ENCODE measurements around the gene JAML.

JAML gene

GRCh38 chr11:118148856-118149255, 76.0 kb downstream of the JAML start:
- no peak overlapping the region for H3K14ac ChIP-seq (ENCODE audit: low read length in 2 of 2)
- H2BK120ac ChIP-seq (ENCODE audit: low read depth, low read length): no peak overlapping the region
- H3K23ac ChIP-seq (ENCODE audit: low read length in 2 of 2): no peak overlapping the region
- no peak overlapping the region for H2AK5ac ChIP-seq (ENCODE audit: low read length, severe bottlenecking)
- no peak for DNase-seq
- no peak overlapping the region for H3K4ac ChIP-seq (ENCODE audit: low read depth in 1 of 2, low read length in 2 of 2)
- no peaks in the 10 kb centered on the region for H3K79me1 ChIP-seq (replicated peaks; ENCODE audit: low read length, poor library complexity, severe bottlenecking)
- no peak overlapping the region for H3K27ac ChIP-seq (ENCODE audit: low read length, poor library complexity, severe bottlenecking)
- H4K91ac ChIP-seq (ENCODE audit: low read length): no peak overlapping the region
- no peaks in the 10 kb centered on the region for H3K36me3 ChIP-seq (ENCODE audit: control insufficient read depth in 1 of 2, insufficient read depth in 2 of 2, low read depth in 1 of 2, low read length in 2 of 2)
- no peaks in the 10 kb centered on the region for H3K9me3 ChIP-seq (ENCODE audit: control insufficient read depth, low read length)
- H3K4me1 ChIP-seq (ENCODE audit: control insufficient read depth, insufficient read depth, low read depth, low read length): peaks cover 21% of the 10 kb centered on the region
- H3K9ac ChIP-seq (ENCODE audit: low read length): no peak overlapping the region
- no peak overlapping the region for H2BK5ac ChIP-seq (ENCODE audit: low read depth, low read length, poor library complexity, severe bottlenecking)
- H3K27me3 ChIP-seq (ENCODE audit: control insufficient read depth in 1 of 2, insufficient read depth in 1 of 2, low read length in 2 of 2): peaks cover 89 to 98% of the 10 kb centered on the region in 2 experiments
- 100% methylated on average over 1 of the region's 2 CpGs for WGBS
- H2AFZ ChIP-seq (ENCODE audit: low read depth, low read length): no peak overlapping the region
- no peak overlapping the region for H3K18ac ChIP-seq (ENCODE audit: low read depth in 1 of 2, low read length in 2 of 2)
- no peak overlapping the region for H4K8ac ChIP-seq (ENCODE audit: low read length)
- no peak overlapping the region for H3K4me2 ChIP-seq (ENCODE audit: low read length, poor library complexity, severe bottlenecking)
- H3K4me3 ChIP-seq (ENCODE audit: insufficient read depth in 1 of 2, low read depth in 1 of 2, low read length in 2 of 2): no peak overlapping the region
- H2BK12ac ChIP-seq (ENCODE audit: low read length in 2 of 2): no peak overlapping the region
- no peak overlapping the region for H2BK15ac ChIP-seq (ENCODE audit: low read depth, poor library complexity, severe bottlenecking)

DNA sequence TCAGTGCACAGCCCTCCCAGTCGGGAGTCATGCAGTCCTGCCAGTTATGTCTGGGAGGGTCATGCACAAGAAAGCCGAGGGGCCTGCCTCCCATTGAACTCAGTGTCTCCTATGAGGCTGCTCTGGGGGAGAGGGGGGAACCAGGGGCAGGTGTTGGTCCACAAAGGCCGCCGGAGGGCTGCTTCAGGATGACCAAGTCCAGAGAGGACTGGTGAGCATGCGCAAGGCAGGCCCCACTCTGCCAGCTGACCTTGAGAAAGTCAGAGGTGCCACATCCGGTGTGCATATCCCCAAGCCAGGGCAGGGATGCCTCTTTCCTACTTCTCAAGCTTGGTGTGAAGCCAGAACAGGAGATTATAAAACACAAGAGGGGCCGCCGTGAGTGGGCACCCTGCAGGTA, 76.6 kb downstream of the JAML start:
- Histone ChIP-seq H4K8ac (ENCODE audit: low read length) (no peak overlapping the region), H2AK5ac (ENCODE audit: low read length, severe bottlenecking) (no peak overlapping the region), H3K4me3 (ENCODE audit: insufficient read depth in 1 of 2, low read depth in 1 of 2, low read length in 2 of 2) (no peak overlapping the region), H3K9ac (ENCODE audit: low read length) (no peak overlapping the region), H3K36me3 (ENCODE audit: control insufficient read depth in 1 of 2, insufficient read depth in 2 of 2, low read depth in 1 of 2, low read length in 2 of 2) (no peaks in the 10 kb centered on the region), H3K4ac (ENCODE audit: low read depth in 1 of 2, low read length in 2 of 2) (no peak overlapping the region), H3K14ac (ENCODE audit: low read length in 2 of 2) (no peak overlapping the region), H2BK120ac (ENCODE audit: low read depth, low read length) (no peak overlapping the region), H3K4me1 (ENCODE audit: control insufficient read depth, insufficient read depth, low read depth, low read length) (peaks cover 17% of the 10 kb centered on the region), H3K18ac (ENCODE audit: low read depth in 1 of 2, low read length in 2 of 2) (no peak overlapping the region), H3K23ac (ENCODE audit: low read length in 2 of 2) (no peak overlapping the region), H2BK15ac (ENCODE audit: low read depth, poor library complexity, severe bottlenecking) (no peak overlapping the region), H2BK5ac (ENCODE audit: low read depth, low read length, poor library complexity, severe bottlenecking) (no peak overlapping the region), H2AFZ (ENCODE audit: low read depth, low read length) (no peak overlapping the region), H3K9me3 (ENCODE audit: control insufficient read depth, low read length) (no peaks in the 10 kb centered on the region), H3K27me3 (ENCODE audit: control insufficient read depth in 1 of 2, insufficient read depth in 1 of 2, low read length in 2 of 2) (peaks cover 87 to 98% of the 10 kb centered on the region in 2 experiments), H2BK12ac (ENCODE audit: low read length in 2 of 2) (no peak overlapping the region), H3K27ac (ENCODE audit: low read length, poor library complexity, severe bottlenecking) (no peak overlapping the region), H3K4me2 (ENCODE audit: low read length, poor library complexity, severe bottlenecking) (no peak overlapping the region), H3K79me1 (replicated peaks; ENCODE audit: low read length, poor library complexity, severe bottlenecking) (no peaks in the 10 kb centered on the region), H4K91ac (ENCODE audit: low read length) (no peak overlapping the region)
- 81% methylated on average over 8 of the region's 8 CpGs for WGBS
- DNase-seq: no peak

GRCh38 chr11:118147502-118147901, 77.3 kb downstream of the JAML start:
- Histone ChIP-seq H3K4me2 (ENCODE audit: low read length, poor library complexity, severe bottlenecking) (no peak overlapping the region), H3K4me1 (ENCODE audit: control insufficient read depth, insufficient read depth, low read depth, low read length) (peaks cover 11% of the 10 kb centered on the region), H3K18ac (ENCODE audit: low read depth in 1 of 2, low read length in 2 of 2) (no peak overlapping the region), H3K9ac (ENCODE audit: low read length) (no peak overlapping the region), H2AFZ (ENCODE audit: low read depth, low read length) (no peak overlapping the region), H2BK15ac (ENCODE audit: low read depth, poor library complexity, severe bottlenecking) (no peak overlapping the region), H2AK5ac (ENCODE audit: low read length, severe bottlenecking) (no peak overlapping the region), H3K27me3 (ENCODE audit: control insufficient read depth in 1 of 2, insufficient read depth in 1 of 2, low read length in 2 of 2) (peaks cover 90 to 98% of the 10 kb centered on the region in 2 experiments), H3K4ac (ENCODE audit: low read depth in 1 of 2, low read length in 2 of 2) (no peak overlapping the region), H4K8ac (ENCODE audit: low read length) (no peak overlapping the region), H3K23ac (ENCODE audit: low read length in 2 of 2) (no peak overlapping the region), H3K9me3 (ENCODE audit: control insufficient read depth, low read length) (no peaks in the 10 kb centered on the region), H3K14ac (ENCODE audit: low read length in 2 of 2) (no peak overlapping the region), H3K27ac (ENCODE audit: low read length, poor library complexity, severe bottlenecking) (no peak overlapping the region), H2BK120ac (ENCODE audit: low read depth, low read length) (no peak overlapping the region), H3K79me1 (replicated peaks; ENCODE audit: low read length, poor library complexity, severe bottlenecking) (no peaks in the 10 kb centered on the region), H2BK5ac (ENCODE audit: low read depth, low read length, poor library complexity, severe bottlenecking) (no peak overlapping the region), H2BK12ac (ENCODE audit: low read length in 2 of 2) (no peak overlapping the region), H3K36me3 (ENCODE audit: control insufficient read depth in 1 of 2, insufficient read depth in 2 of 2, low read depth in 1 of 2, low read length in 2 of 2) (no peaks in the 10 kb centered on the region), H3K4me3 (ENCODE audit: insufficient read depth in 1 of 2, low read depth in 1 of 2, low read length in 2 of 2) (no peak overlapping the region), H4K91ac (ENCODE audit: low read length) (no peak overlapping the region)
- no peak for DNase-seq
- 58% methylated on average over 2 of the region's 3 CpGs for WGBS

DNA sequence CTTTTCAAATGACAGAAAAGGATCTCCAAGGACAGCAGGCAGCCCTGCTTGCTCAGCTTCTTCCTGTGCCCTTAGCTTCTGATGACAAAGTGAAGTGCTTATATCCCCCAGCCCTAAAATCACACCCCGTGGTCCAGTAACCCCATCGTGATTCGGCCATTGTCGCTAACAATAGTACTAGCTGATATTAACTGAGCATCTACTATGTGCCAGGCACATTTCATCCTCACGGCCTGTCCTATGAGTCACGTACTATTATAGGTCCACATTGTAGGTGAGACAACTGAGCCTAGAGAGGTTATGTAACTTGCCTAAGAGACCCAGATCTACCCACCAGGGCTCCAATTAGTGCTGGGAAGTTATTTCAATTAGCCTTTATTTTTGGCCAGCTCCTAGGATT, 78.3 kb downstream of the JAML start:
- no peaks in the 10 kb centered on the region for H3K9me3 ChIP-seq (ENCODE audit: control insufficient read depth, low read length)
- no peaks in the 10 kb centered on the region for H3K36me3 ChIP-seq (ENCODE audit: control insufficient read depth in 1 of 2, insufficient read depth in 2 of 2, low read depth in 1 of 2, low read length in 2 of 2)
- no peak overlapping the region for H2BK120ac ChIP-seq (ENCODE audit: low read depth, low read length)
- H3K4me2 ChIP-seq (ENCODE audit: low read length, poor library complexity, severe bottlenecking): no peak overlapping the region
- H3K27ac ChIP-seq (ENCODE audit: low read length, poor library complexity, severe bottlenecking): no peak overlapping the region
- no peak overlapping the region for H4K91ac ChIP-seq (ENCODE audit: low read length)
- H3K14ac ChIP-seq (ENCODE audit: low read length in 2 of 2): no peak overlapping the region
- no peak overlapping the region for H2BK15ac ChIP-seq (ENCODE audit: low read depth, poor library complexity, severe bottlenecking)
- H2BK5ac ChIP-seq (ENCODE audit: low read depth, low read length, poor library complexity, severe bottlenecking): no peak overlapping the region
- no peak overlapping the region for H3K18ac ChIP-seq (ENCODE audit: low read depth in 1 of 2, low read length in 2 of 2)
- no peaks in the 10 kb centered on the region for H3K79me1 ChIP-seq (replicated peaks; ENCODE audit: low read length, poor library complexity, severe bottlenecking)
- H3K4me1 ChIP-seq (ENCODE audit: control insufficient read depth, insufficient read depth, low read depth, low read length): peaks cover 7% of the 10 kb centered on the region
- H2AK5ac ChIP-seq (ENCODE audit: low read length, severe bottlenecking): no peak overlapping the region
- no peak overlapping the region for H3K23ac ChIP-seq (ENCODE audit: low read length in 2 of 2)
- H3K4me3 ChIP-seq (ENCODE audit: insufficient read depth in 1 of 2, low read depth in 1 of 2, low read length in 2 of 2): no peak overlapping the region
- H3K27me3 ChIP-seq (ENCODE audit: control insufficient read depth in 1 of 2, insufficient read depth in 1 of 2, low read length in 2 of 2): peaks cover 89 to 98% of the 10 kb centered on the region in 2 experiments
- no peak overlapping the region for H3K4ac ChIP-seq (ENCODE audit: low read depth in 1 of 2, low read length in 2 of 2)
- no peak overlapping the region for H3K9ac ChIP-seq (ENCODE audit: low read length)
- no peak overlapping the region for H2BK12ac ChIP-seq (ENCODE audit: low read length in 2 of 2)
- no peak overlapping the region for H2AFZ ChIP-seq (ENCODE audit: low read depth, low read length)
- no peak overlapping the region for H4K8ac ChIP-seq (ENCODE audit: low read length)
- no peak for DNase-seq
- WGBS: 77% methylated on average over 6 of the region's 6 CpGs
